IMR-90 (cell line): Measurements from ENCODE around the gene PLPPR3. TPM values are rescaled to one million over a fixed set of nuclear protein-coding genes. Genes with fewer than 3 reads are reported as not detected.

Experiments used
- ATAC-seq: fragments of 200-7000 bp; cut with Tn5 transposase; 2 replicates; pipeline ENCODE4 v1.9.1; 2020; ENCODE audit warnings: low read depth, mild to moderate bottlenecking, moderate library complexity
- BruUV-seq: library from RNA; stranded (reverse); fragments of 400-500 nt; replicated peaks from 2 replicates; lab custom pipeline; 2021; lab: Mats Ljungman, UMichigan
- CTCF ChIA-PET: fragments of 300-600 bp; formaldehyde crosslinking; extraction: SDS; loops from one replicate; lab custom pipeline; 2021; ENCODE audit warnings: antibody characterized with exemption; lab: Yijun Ruan, JAX
- POLR2A ChIA-PET: fragments of 300-600 bp; sonication (Branson Sonifier 250); formaldehyde crosslinking; loops from one replicate; lab custom pipeline; 2022; ENCODE audit warnings: antibody characterized with exemption; ENCODE audit not compliant: unreplicated experiment; lab: Charles Lee
- DNase-seq: peaks from one replicate; pipeline ENCODE4 v3.0.0; 2013
- H2AFZ ChIP-seq: replicated peaks from 2 replicates; pipeline ENCODE3; 2013; ENCODE audit warnings: low read length, mild to moderate bottlenecking; ENCODE audit not compliant: poor library complexity
- H2AK5ac ChIP-seq: 2 replicates; pipeline ENCODE4 v1.6.1; 2013; ENCODE audit warnings: low read depth, low read length, inconsistent platforms
- H2AK9ac ChIP-seq: replicated peaks from 2 replicates; pipeline ENCODE3; 2013; ENCODE audit warnings: mild to moderate bottlenecking, low read depth, low read length, moderate library complexity; ENCODE audit not compliant: poor library complexity
- H2BK120ac ChIP-seq: 2 replicates; pipeline ENCODE4 v1.6.1; 2013; ENCODE audit warnings: low read depth, low read length, inconsistent platforms
- H2BK15ac ChIP-seq: 3 replicates; pipeline ENCODE4 v1.6.1; 2013; ENCODE audit warnings: low read depth, low read length, inconsistent platforms
- H2BK20ac ChIP-seq: 2 replicates; pipeline ENCODE4 v1.6.1; 2013; ENCODE audit warnings: low read depth, mild to moderate bottlenecking, inconsistent platforms, low read length, moderate library complexity
- H2BK5ac ChIP-seq: 2 replicates; pipeline ENCODE4 v1.6.1; 2013; ENCODE audit warnings: mild to moderate bottlenecking, low read depth, low read length, inconsistent platforms; ENCODE audit not compliant: poor library complexity, severe bottlenecking
- H3K14ac ChIP-seq: replicated peaks from 2 replicates; pipeline ENCODE4 v1.6.1; 2013; ENCODE audit warnings: low read depth, low read length, inconsistent platforms
- H3K18ac ChIP-seq: 2 replicates; pipeline ENCODE4 v1.6.1; 2013; ENCODE audit warnings: low read depth, low read length, control low read depth
- H3K23ac ChIP-seq: 2 replicates; pipeline ENCODE4 v1.6.1; 2013; ENCODE audit warnings: low read depth, low read length, inconsistent platforms
- H3K27ac ChIP-seq: 2 replicates; pipeline ENCODE4 v1.5.1; 2013; ENCODE audit warnings: mild to moderate bottlenecking, control low read depth, low read length; ENCODE audit not compliant: insufficient read depth
- H3K27me3 ChIP-seq: 2 replicates; pipeline ENCODE4 v1.6.1; 2013; ENCODE audit warnings: low read length; ENCODE audit not compliant: control insufficient read depth, insufficient read depth
- H3K36me3 ChIP-seq: 2 replicates; pipeline ENCODE4 v1.6.1; 2013; ENCODE audit warnings: low read length, mixed read lengths; ENCODE audit not compliant: control insufficient read depth, insufficient read depth
- H3K4ac ChIP-seq: 2 replicates; pipeline ENCODE4 v1.6.1; 2013; ENCODE audit warnings: low read depth, low read length, inconsistent platforms
- H3K4me1 ChIP-seq: 2 replicates; pipeline ENCODE4 v1.6.1; 2013; ENCODE audit warnings: low read length, mixed read lengths; ENCODE audit not compliant: control insufficient read depth, insufficient read depth
- H3K4me2 ChIP-seq: 2 replicates; pipeline ENCODE4 v1.6.1; 2013; ENCODE audit warnings: low read depth, mild to moderate bottlenecking, control low read depth, low read length, moderate library complexity
- H3K4me3 ChIP-seq: 2 replicates; pipeline ENCODE4 v1.5.1; 2013; ENCODE audit warnings: low read depth, mild to moderate bottlenecking, control low read depth, low read length, moderate library complexity; ENCODE audit not compliant: insufficient read depth
- H3K56ac ChIP-seq: 2 replicates; pipeline ENCODE4 v1.6.1; 2013; ENCODE audit warnings: low read length, inconsistent platforms; ENCODE audit not compliant: insufficient read depth; ENCODE audit errors: extremely low read depth
- H3K79me1 ChIP-seq, 2 experiments: 2 replicates each; pipeline ENCODE4 v1.6.1; 2013; ENCODE audit warnings: low read length in 2 of 2, inconsistent platforms in 1 of 2, low read depth in 1 of 2
- H3K9ac ChIP-seq: 2 replicates; pipeline ENCODE4 v1.6.1; 2013; ENCODE audit warnings: low read depth, low read length, control low read depth
- H3K9me1 ChIP-seq: 2 replicates; pipeline ENCODE4 v1.6.1; 2013; ENCODE audit warnings: low read length, inconsistent platforms; ENCODE audit not compliant: insufficient read depth
- H3K9me3 ChIP-seq: 2 replicates; pipeline ENCODE4 v1.6.1; 2013; ENCODE audit warnings: low read length; ENCODE audit not compliant: control insufficient read depth, insufficient read depth
- H4K20me1 ChIP-seq: 2 replicates; pipeline ENCODE4 v1.6.1; 2013; ENCODE audit warnings: low read length, inconsistent platforms; ENCODE audit not compliant: insufficient read depth
- H4K5ac ChIP-seq: 2 replicates; pipeline ENCODE4 v1.6.1; 2013; ENCODE audit warnings: mild to moderate bottlenecking, low read depth, low read length, control low read depth
- H4K8ac ChIP-seq, 2 experiments: 2 replicates each; pipeline ENCODE4 v1.6.1; 2013; ENCODE audit warnings: low read depth in 2 of 2, low read length in 2 of 2, control low read depth in 1 of 2, inconsistent platforms in 1 of 2
- H4K91ac ChIP-seq: 2 replicates; pipeline ENCODE4 v1.6.1; 2013; ENCODE audit warnings: low read depth, low read length, inconsistent platforms; ENCODE audit not compliant: insufficient read depth
- MAZ ChIP-seq: IDR thresholded peaks from 2 replicates; pipeline ENCODE4 v1.6.1; 2012; ENCODE audit warnings: low read depth, mild to moderate bottlenecking, low read length, improper control_type of control experiment, moderate library complexity, borderline replicate concordance
- POLR2A ChIP-seq: IDR thresholded peaks from 2 replicates; pipeline ENCODE4 v1.6.1; 2012; ENCODE audit warnings: mild to moderate bottlenecking, low read depth, low read length
- WGBS, 2 experiments: methylation state at CpG; one replicate each; pipeline versions ENCODE4 v1.1.5 to v1.1.7; 2013; ENCODE audit warnings: missing lambda C conversion rate in 2 of 2; ENCODE audit not compliant: insufficient read length in 1 of 2; ENCODE audit errors: extremely low coverage in 2 of 2; 5-methylcytosine and 5-hydroxymethylcytosine counted together
- dilution Hi-C: fragments of 300-500 bp; cut with HindIII; formaldehyde crosslinking; loops from one replicate; pipeline ENCODE4 v1.14.3; 2018; ENCODE audit warnings: low sequenced_read_pairs; ENCODE audit not compliant: unreplicated experiment
- in situ Hi-C: fragments of 300-500 bp; cut with MboI; formaldehyde crosslinking; loops from 3 replicates; pipeline ENCODE4 v1.14.3; 2019; ENCODE audit warnings: low sequenced_read_pairs, inconsistent platforms, mixed read lengths
- intact Hi-C: fragments of 100-400 bp; cut with micrococcal nuclease; formaldehyde crosslinking; loops from 2 replicates; pipeline ENCODE4 v1.10.0; 2022
- polyA plus RNA-seq, 3 experiments: library from polyadenylated mRNA; depleted of rRNA; stranded (reverse); fragments of >200 nt; gene quantifications; 2 replicates each; pipeline ENCODE4 v1.2.3, GENCODE V29; 2012; ENCODE audit warnings: low replicate concordance in 1 of 3
- total RNA-seq: library from RNA; depleted of rRNA; stranded (reverse); fragments of >200 nt; gene quantifications from 2 replicates; pipeline ENCODE4 v1.2.3, GENCODE V29; 2012

Gene PLPPR3
- total and polyA plus RNA-seq, 2 of the 4 experiments (the other 2 are of a cell fraction): 0.36 to 1.2 TPM

- 68% methylated on average over 8 of the region's 55 CpGs; no CpG with 5 or more reads in 1 of the 2 experiments for WGBS, 2 experiments
- DNase-seq (no peak), ATAC-seq (no peak)
- H3K9me3 ChIP-seq: no peaks in the 10 kb centered on the region
- H2BK5ac ChIP-seq: no peak within 1 kb of the TSS
- H3K14ac ChIP-seq: no peak within 1 kb of the TSS
- no peak for TF ChIP-seq POLR2A
- TF ChIP-seq MAZ: no peak
- BruUV-seq: no TSS peak
- H4K5ac ChIP-seq: no peak within 1 kb of the TSS; the same call in 1 of the 2 replicates
- no peaks in the 10 kb centered on the region for H4K20me1 ChIP-seq
- H2BK20ac ChIP-seq: no peak within 1 kb of the TSS
- no peak within 1 kb of the TSS for H3K4me3 ChIP-seq
- no peak within 1 kb of the TSS for H2AK9ac ChIP-seq
- no peak within 1 kb of the TSS for H3K23ac ChIP-seq
- H3K56ac ChIP-seq: no peak within 1 kb of the TSS
- H3K27me3 ChIP-seq: peaks cover 4% of the 10 kb centered on the region; the same call in 1 of the 2 replicates
- H3K27ac ChIP-seq: peak within 1 kb of the TSS; percentile 90; the same call in 1 of the 2 replicates
- peak within 1 kb of the TSS in 1 of 2 experiments; percentile 54; a peak in 1 of 4 replicates for H4K8ac ChIP-seq
- H3K4ac ChIP-seq: no peak within 1 kb of the TSS
- H3K79me1 ChIP-seq: no peaks in the 10 kb centered on the region
- peaks cover 6% of the 10 kb centered on the region for H3K4me1 ChIP-seq
- no peaks in the 10 kb centered on the region for H3K36me3 ChIP-seq
- dilution Hi-C loops (no loop called here), in situ Hi-C loops (no loop called here), intact Hi-C loops (no loop called here)
- no peak within 1 kb of the TSS for H3K9ac ChIP-seq
- ChIA-PET CTCF (no interaction called here), POLR2A (no interaction called here)
- no peak within 1 kb of the TSS for H2AFZ ChIP-seq
- no peak within 1 kb of the TSS for H2BK120ac ChIP-seq
- H4K91ac ChIP-seq: no peak within 1 kb of the TSS
- no peak within 1 kb of the TSS; the same call in 1 of the 2 replicates for H3K4me2 ChIP-seq
- H2AK5ac ChIP-seq: no peak within 1 kb of the TSS; the same call in 1 of the 2 replicates
- H2BK15ac ChIP-seq: peak within 1 kb of the TSS; percentile 50; the same call in 1 of the 3 replicates
- no peaks in the 10 kb centered on the region for H3K9me1 ChIP-seq
- no peak within 1 kb of the TSS; the same call in 1 of the 2 replicates for H3K18ac ChIP-seq
These were observed 30.6 kb upstream of the PLPPR3 start, which contains the start of gene ELANE for GRCh38 chr19:852136-853013. Gene ELANE (plus strand): TSS chr19:852303. CDS start chr19:852329, 26 bp downstream.
